K562 (cell line): Measurements from ENCODE around the gene NPB. TPM values are rescaled to one million over a fixed set of nuclear protein-coding genes. Genes with fewer than 3 reads are reported as not detected.

Experiments
- ATAC-seq: fragments of 200-7000 bp; cut with Tn5 transposase; 3 replicates; pipeline ENCODE4 v1.9.1; 2020; ENCODE audit warnings: moderate library complexity
- BruUV-seq: library from RNA; stranded (reverse); fragments of 400-500 nt; replicated peaks from 2 replicates; lab custom pipeline; 2021; lab: Mats Ljungman, UMichigan
- CTCF ChIA-PET: fragments of 300-600 bp; formaldehyde crosslinking; extraction: SDS; loops from one replicate; lab custom pipeline; 2021; ENCODE audit warnings: low intra/inter-chr PET ratio; lab: Yijun Ruan, JAX
- POLR2A ChIA-PET: fragments of 300-600, 350-650 bp; sonication (Branson Sonifier 250); formaldehyde crosslinking; extraction: SDS; loops from one replicate; lab custom pipeline; 2021; ENCODE audit warnings: antibody characterized with exemption, inconsistent platforms; lab: Yijun Ruan, JAX
- DNase-seq, 4 experiments: peaks; one replicate each; pipeline versions ENCODE4 v3.0.0 to v3.0.0-alpha.2; 2011 to 2018; ENCODE audit warnings: low spot score in 3 of 4, mixed read lengths in 3 of 4; ENCODE audit errors: extremely low read depth in 1 of 4
- FAIRE-seq: peaks from 2 replicates; lab custom pipeline; 2011; peaks lifted over from hg19 to GRCh38; lab: Jason Lieb, UNC
- H2AFZ ChIP-seq: 2 replicates; pipeline ENCODE4 v1.6.0; 2011; ENCODE audit warnings: low read depth, low read length, control low read depth, inconsistent platforms
- H3K27ac ChIP-seq: fragments of 200-600 bp; 3 replicates; pipeline ENCODE4 v1.8.0; 2011; ENCODE audit warnings: low read depth, mild to moderate bottlenecking, control low read depth, inconsistent platforms, low read length, moderate library complexity, mixed read lengths; ENCODE audit errors: extremely low read depth
- H3K27me3 ChIP-seq, 2 experiments: fragments of 300-600 bp in 1 of 2; 2 replicates in 1 of 2; 3 replicates in 1 of 2; pipeline versions ENCODE4 v1.6.0 to v1.8.0; 2011; ENCODE audit warnings: inconsistent platforms in 2 of 2, low read length in 2 of 2, mild to moderate bottlenecking in 1 of 2, mixed read lengths in 1 of 2, moderate library complexity in 1 of 2; ENCODE audit not compliant: control insufficient read depth in 2 of 2, insufficient read depth in 2 of 2
- H3K36me3 ChIP-seq: fragments of 300-600 bp; 3 replicates; pipeline ENCODE4 v1.8.0; 2011; ENCODE audit warnings: mild to moderate bottlenecking, low read length, inconsistent platforms; ENCODE audit not compliant: control insufficient read depth, insufficient read depth
- H3K4me1 ChIP-seq, 2 experiments: fragments of 200-600 bp in 1 of 2; replicated peaks in 1 of 2; 2 replicates in 1 of 2; 3 replicates in 1 of 2; pipeline versions ENCODE4 v1.5.1 to v1.8.0; 2011; ENCODE audit warnings: inconsistent platforms in 2 of 2, low read length in 2 of 2, mild to moderate bottlenecking in 1 of 2, mixed read lengths in 1 of 2, moderate library complexity in 1 of 2; ENCODE audit not compliant: control insufficient read depth in 2 of 2, insufficient read depth in 2 of 2
- H3K4me2 ChIP-seq: 2 replicates; pipeline ENCODE4 v1.6.1; 2011; ENCODE audit warnings: low read length, control low read depth, inconsistent platforms, mixed read lengths; ENCODE audit not compliant: insufficient read depth
- H3K4me3 ChIP-seq: fragments of 200-600 bp; sonication (generic), shearing (Covaris generic); 2 replicates; pipeline ENCODE4 v1.5.1; 2016; ENCODE audit warnings: control low read depth, inconsistent platforms
- H3K79me2 ChIP-seq: fragments of 200-600 bp; 3 replicates; pipeline ENCODE4 v1.8.0; 2011; ENCODE audit warnings: low read length, inconsistent platforms; ENCODE audit not compliant: control insufficient read depth, insufficient read depth
- H3K9ac ChIP-seq, 2 experiments: 2 replicates each; pipeline versions ENCODE4 v1.6.0 to v1.6.1; 2011; ENCODE audit warnings: low read depth in 2 of 2, low read length in 2 of 2, control low read depth in 1 of 2, inconsistent platforms in 1 of 2, mild to moderate bottlenecking in 1 of 2, mixed read lengths in 1 of 2; ENCODE audit not compliant: insufficient read depth in 1 of 2
- H3K9me1 ChIP-seq: one replicate; pipeline ENCODE4 v1.6.0; 2011; ENCODE audit warnings: inconsistent platforms, mild to moderate bottlenecking, low read length, moderate library complexity; ENCODE audit not compliant: control insufficient read depth, insufficient read depth
- H3K9me3 ChIP-seq: replicated peaks from 2 replicates; pipeline ENCODE4 v1.5.1; 2011; ENCODE audit warnings: low read depth, low read length, inconsistent platforms; ENCODE audit not compliant: control insufficient read depth, insufficient read depth
- H4K20me1 ChIP-seq: replicated peaks from 2 replicates; pipeline ENCODE4 v1.6.1; 2011; ENCODE audit warnings: low read length, inconsistent platforms, mixed read lengths; ENCODE audit not compliant: control insufficient read depth, insufficient read depth
- CHD2 ChIP-seq: IDR thresholded peaks from 2 replicates; pipeline ENCODE4 v1.6.1; 2011; ENCODE audit warnings: low read depth, low read length
- ETS2 ChIP-seq: IDR thresholded peaks from 2 replicates; pipeline ENCODE4 v1.6.1; 2016; ENCODE audit warnings: borderline replicate concordance, missing genetic modification characterization, mild to moderate bottlenecking, moderate library complexity, missing compliant biosample characterization; ENCODE audit not compliant: poor library complexity, severe bottlenecking
- MXI1 ChIP-seq: IDR thresholded peaks from 2 replicates; pipeline ENCODE4 v1.6.1; 2011; ENCODE audit warnings: low read depth, mild to moderate bottlenecking, improper control_type of control experiment, low read length
- NR2F6 ChIP-seq: fragments of 450-650 bp; formaldehyde crosslinking; IDR thresholded peaks from 2 replicates; pipeline ENCODE4 v1.4.0; 2020; ENCODE audit warnings: mild to moderate bottlenecking
- SRF ChIP-seq, 2 experiments: fragments of 250-450, 450-650 bp in 1 of 2; sonication (Bioruptor Pico) in 1 of 2; sonication (generic) in 1 of 2; formaldehyde crosslinking; IDR thresholded peaks; 2 replicates each; pipeline versions ENCODE4 v1.5.0 to v1.5.1; 2020 to 2022; ENCODE audit warnings: mild to moderate bottlenecking in 1 of 2, missing genetic modification reagents in 1 of 2
- ZNF583 ChIP-seq: fragments of 250-450 bp; sonication (Bioruptor Pico); IDR thresholded peaks from 2 replicates; pipeline ENCODE4 v1.4.0; 2020
- WGBS: fragments of 100-300 bp; shearing (Covaris generic); methylation state at CpG from one replicate; pipeline ENCODE4 v1.1.6; 2016; ENCODE audit warnings: low coverage, mixed read lengths; ENCODE audit not compliant: insufficient coverage; ENCODE audit errors: missing lambda C conversion rate; 5-methylcytosine and 5-hydroxymethylcytosine counted together
- in situ Hi-C: fragments of 300-500 bp; cut with MboI; formaldehyde crosslinking; loops from 4 replicates; pipeline ENCODE4 v1.15.0; 2018; ENCODE audit warnings: inconsistent platforms, mixed read lengths
- intact Hi-C: fragments of 100-400 bp; cut with micrococcal nuclease; formaldehyde crosslinking; loops from 2 replicates; pipeline ENCODE4 v1.14.2; 2022
- polyA plus RNA-seq, 8 experiments: library from polyadenylated mRNA; depleted of rRNA in 4 of 8; stranded (reverse) in 5 of 8; unstranded in 3 of 8; fragments of >200 nt; fragmentation: Nextera tagmentation in 2 of 8; fragmentation: Illumina TruSeq in 1 of 8; extraction: Ambion mirVana in 2 of 8; extraction: Trizol in 1 of 8; gene quantifications; 2 replicates each; pipeline versions ENCODE4 v1.2.1 to v1.2.3, GENCODE V29; 2011 to 2014; ENCODE audit warnings: inconsistent platforms in 1 of 8, missing spikeins in 1 of 8
- total RNA-seq, 7 experiments: library from RNA; depleted of rRNA in 6 of 7; stranded (reverse); fragments of >200 nt in 6 of 7; fragmentation: Illumina TruSeq in 2 of 7; extraction: Trizol in 2 of 7; gene quantifications; 2 replicates each; pipeline versions ENCODE4 v1.2.1 to v1.2.3, GENCODE V29; 2011 to 2021; ENCODE audit warnings: low replicate concordance in 1 of 7
- TF ChIP-seq, protein P1 (sequence below), 2 experiments: fragments of 450-650 bp in 1 of 2; sonication (generic) in 1 of 2; formaldehyde crosslinking in 1 of 2; IDR thresholded peaks in 1 of 2; conservative IDR thresholded peaks in 1 of 2; 2 replicates each; pipeline versions ENCODE4 v1.6.1 to v1.8.1; 2016 to 2023; ENCODE audit warnings: mild to moderate bottlenecking in 2 of 2, moderate library complexity in 2 of 2, inconsistent platforms in 1 of 2, missing genetic modification reagents in 1 of 2
- TF ChIP-seq, protein P2 (sequence below): fragments of 200-800 bp; sonication (Bioruptor generic); IDR thresholded peaks from 2 replicates; pipeline ENCODE4 v1.6.1; 2016; ENCODE audit warnings: missing genetic modification characterization, missing compliant biosample characterization
- TF ChIP-seq, protein P3 (sequence below): fragments of 450-650 bp; IDR thresholded peaks from 2 replicates; pipeline ENCODE4 v1.6.1; 2017; ENCODE audit warnings: mild to moderate bottlenecking, moderate library complexity

NPB gene
- total and polyA plus RNA-seq, 9 of the 15 experiments (the other 6 are each of a cell fraction or from before 2014, with no cell fraction given), result 0.03 to 0.61 (median 0.14) TPM; not detected in 2

DNA sequence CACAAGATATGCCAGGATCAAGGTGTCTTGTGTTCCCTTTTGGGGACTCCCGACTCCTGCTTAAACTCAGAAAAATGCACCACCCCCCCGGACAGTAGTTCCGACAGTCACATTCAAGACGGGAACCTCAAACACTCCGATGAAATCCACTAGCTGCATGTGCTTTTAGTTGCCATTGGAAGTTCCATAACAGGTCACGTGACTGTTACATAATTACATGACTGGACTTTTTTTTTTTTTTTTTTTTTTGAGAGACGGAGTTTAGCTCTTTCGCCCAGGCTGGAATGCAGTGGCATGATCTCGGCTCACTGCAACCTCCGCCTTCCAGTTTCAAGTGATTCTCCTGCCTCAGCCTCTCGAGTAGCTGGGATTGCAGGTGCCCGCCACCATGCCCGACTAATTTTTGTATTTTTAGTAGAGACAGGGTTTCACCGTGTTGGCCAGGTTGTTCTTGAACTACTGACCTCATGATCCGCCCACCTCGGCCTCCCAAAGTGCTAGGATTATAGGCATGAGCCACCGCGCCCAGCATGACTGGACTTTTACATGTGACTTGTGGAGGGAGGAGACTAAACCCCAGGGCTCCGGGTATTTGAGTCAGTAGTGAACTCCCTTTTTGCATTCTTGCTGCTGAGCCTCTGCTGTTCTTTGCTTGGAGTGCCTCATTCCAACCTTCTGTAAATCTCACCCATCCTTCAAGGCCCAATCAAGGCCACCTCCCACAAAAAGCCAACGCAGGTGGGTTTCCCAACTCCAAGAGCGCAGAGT, 14.4 kb downstream of the NPB start (continued):
- TF ChIP-seq, protein P1, sequence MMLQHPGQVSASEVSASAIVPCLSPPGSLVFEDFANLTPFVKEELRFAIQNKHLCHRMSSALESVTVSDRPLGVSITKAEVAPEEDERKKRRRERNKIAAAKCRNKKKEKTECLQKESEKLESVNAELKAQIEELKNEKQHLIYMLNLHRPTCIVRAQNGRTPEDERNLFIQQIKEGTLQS (IDR thresholded peaks at IDR 0.05), result peak; percentile 39
- TF ChIP-seq, protein P1 (CRISPR knock-in tag; conservative IDR thresholded peaks at IDR 0.05), result no peak
- TF ChIP-seq ETS2 (tag), result no peak
- 0 out of 2 replicates have a peak, but pooled peaks have one; percentile 32 for TF ChIP-seq MXI1

GRCh38 chr17:81917565-81918332, 15.7 kb downstream of the NPB start, which contains the start of gene SIRT7:
Gene SIRT7 (minus strand): TSS chr17:81918176. CDS start chr17:81918131, 45 bp downstream.
- Histone ChIP-seq H3K4me3 (peak within 1 kb of the TSS; percentile 91), H3K4me2 (peak within 1 kb of the TSS; percentile 96), H2AFZ (no peak within 1 kb of the TSS; the same call in 1 of the 2 replicates), H3K27ac (peak within 1 kb of the TSS; percentile 69), H4K20me1 (peaks cover 23% of the 10 kb centered on the region), H3K4me1 (peaks cover 43 to 91% of the 10 kb centered on the region in 2 experiments), H3K9ac (peak within 1 kb of the TSS; percentile 71 to 93), H3K36me3 (peaks cover 79% of the 10 kb centered on the region), H3K27me3 (no peaks in the 10 kb centered on the region), H3K9me1 (peaks cover 8% of the 10 kb centered on the region), H3K79me2 (peaks cover 69% of the 10 kb centered on the region), H3K9me3 (no peaks in the 10 kb centered on the region)
- under 1% methylated on average over 34 of the region's 94 CpGs for WGBS
- ChIA-PET CTCF (no interaction called here), POLR2A (interaction anchor here (0.6 to 3.4 kb wide), 11 partner anchors 7 to 407 kb away, joined by 3 to 32 read pairs (median 5); partner anchors contain the start of genes MAFG and SLC25A10)
- FAIRE-seq, result no peak
- intact Hi-C loops, result no loop called here
- peak; percentile 70 for ATAC-seq
- BruUV-seq, result no TSS peak
- peak; percentile 88 to 96 (median 90) for DNase-seq
- in situ Hi-C loops, result no loop called here
- TF ChIP-seq NR2F6 (CRISPR knock-in tag), result 0 out of 2 replicates have a peak, but pooled peaks have one; percentile 12
- TF ChIP-seq, protein P2, sequence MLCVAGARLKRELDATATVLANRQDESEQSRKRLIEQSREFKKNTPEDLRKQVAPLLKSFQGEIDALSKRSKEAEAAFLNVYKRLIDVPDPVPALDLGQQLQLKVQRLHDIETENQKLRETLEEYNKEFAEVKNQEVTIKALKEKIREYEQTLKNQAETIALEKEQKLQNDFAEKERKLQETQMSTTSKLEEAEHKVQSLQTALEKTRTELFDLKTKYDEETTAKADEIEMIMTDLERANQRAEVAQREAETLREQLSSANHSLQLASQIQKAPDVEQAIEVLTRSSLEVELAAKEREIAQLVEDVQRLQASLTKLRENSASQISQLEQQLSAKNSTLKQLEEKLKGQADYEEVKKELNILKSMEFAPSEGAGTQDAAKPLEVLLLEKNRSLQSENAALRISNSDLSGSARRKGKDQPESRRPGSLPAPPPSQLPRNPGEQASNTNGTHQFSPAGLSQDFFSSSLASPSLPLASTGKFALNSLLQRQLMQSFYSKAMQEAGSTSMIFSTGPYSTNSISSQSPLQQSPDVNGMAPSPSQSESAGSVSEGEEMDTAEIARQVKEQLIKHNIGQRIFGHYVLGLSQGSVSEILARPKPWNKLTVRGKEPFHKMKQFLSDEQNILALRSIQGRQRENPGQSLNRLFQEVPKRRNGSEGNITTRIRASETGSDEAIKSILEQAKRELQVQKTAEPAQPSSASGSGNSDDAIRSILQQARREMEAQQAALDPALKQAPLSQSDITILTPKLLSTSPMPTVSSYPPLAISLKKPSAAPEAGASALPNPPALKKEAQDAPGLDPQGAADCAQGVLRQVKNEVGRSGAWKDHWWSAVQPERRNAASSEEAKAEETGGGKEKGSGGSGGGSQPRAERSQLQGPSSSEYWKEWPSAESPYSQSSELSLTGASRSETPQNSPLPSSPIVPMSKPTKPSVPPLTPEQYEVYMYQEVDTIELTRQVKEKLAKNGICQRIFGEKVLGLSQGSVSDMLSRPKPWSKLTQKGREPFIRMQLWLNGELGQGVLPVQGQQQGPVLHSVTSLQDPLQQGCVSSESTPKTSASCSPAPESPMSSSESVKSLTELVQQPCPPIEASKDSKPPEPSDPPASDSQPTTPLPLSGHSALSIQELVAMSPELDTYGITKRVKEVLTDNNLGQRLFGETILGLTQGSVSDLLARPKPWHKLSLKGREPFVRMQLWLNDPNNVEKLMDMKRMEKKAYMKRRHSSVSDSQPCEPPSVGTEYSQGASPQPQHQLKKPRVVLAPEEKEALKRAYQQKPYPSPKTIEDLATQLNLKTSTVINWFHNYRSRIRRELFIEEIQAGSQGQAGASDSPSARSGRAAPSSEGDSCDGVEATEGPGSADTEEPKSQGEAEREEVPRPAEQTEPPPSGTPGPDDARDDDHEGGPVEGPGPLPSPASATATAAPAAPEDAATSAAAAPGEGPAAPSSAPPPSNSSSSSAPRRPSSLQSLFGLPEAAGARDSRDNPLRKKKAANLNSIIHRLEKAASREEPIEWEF (CRISPR knock-in tag), result no peak
- TF ChIP-seq, protein P3, sequence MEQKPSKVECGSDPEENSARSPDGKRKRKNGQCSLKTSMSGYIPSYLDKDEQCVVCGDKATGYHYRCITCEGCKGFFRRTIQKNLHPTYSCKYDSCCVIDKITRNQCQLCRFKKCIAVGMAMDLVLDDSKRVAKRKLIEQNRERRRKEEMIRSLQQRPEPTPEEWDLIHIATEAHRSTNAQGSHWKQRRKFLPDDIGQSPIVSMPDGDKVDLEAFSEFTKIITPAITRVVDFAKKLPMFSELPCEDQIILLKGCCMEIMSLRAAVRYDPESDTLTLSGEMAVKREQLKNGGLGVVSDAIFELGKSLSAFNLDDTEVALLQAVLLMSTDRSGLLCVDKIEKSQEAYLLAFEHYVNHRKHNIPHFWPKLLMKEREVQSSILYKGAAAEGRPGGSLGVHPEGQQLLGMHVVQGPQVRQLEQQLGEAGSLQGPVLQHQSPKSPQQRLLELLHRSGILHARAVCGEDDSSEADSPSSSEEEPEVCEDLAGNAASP, result no peak
- TF ChIP-seq CHD2, result peak; percentile 36; the same call in 1 of the 2 replicates
- TF ChIP-seq SRF (CRISPR knock-in tag; IDR thresholded peaks at IDR 0.05), result 0 out of 4 replicates have a peak, but pooled peaks of 1 of the 2 experiments have one; percentile 32
- TF ChIP-seq ZNF583 (CRISPR knock-in tag), result 0 out of 2 replicates have a peak, but pooled peaks have one; percentile 38
